Ishikawa (cell line): ENCODE results near the gene NLK.

Experiments used
- CEBPB ChIP-seq: IDR thresholded peaks from 2 replicates; pipeline ENCODE4 v1.6.1; 2012
- CREB1 ChIP-seq: IDR thresholded peaks from 2 replicates; pipeline ENCODE4 v1.6.1; 2012; ENCODE audit warnings: low read depth
- EGR1 ChIP-seq: IDR thresholded peaks from 2 replicates; pipeline ENCODE4 v1.6.1; 2012
- EP300 ChIP-seq: IDR thresholded peaks from 2 replicates; pipeline ENCODE4 v1.6.1; 2012; ENCODE audit warnings: borderline replicate concordance
- FOXM1 ChIP-seq: IDR thresholded peaks from 2 replicates; pipeline ENCODE4 v1.6.1; 2012; ENCODE audit warnings: low read depth, borderline replicate concordance
- NFIC ChIP-seq: IDR thresholded peaks from 2 replicates; pipeline ENCODE4 v1.6.1; 2012
- RAD21 ChIP-seq: IDR thresholded peaks from 2 replicates; pipeline ENCODE4 v1.6.1; 2012; ENCODE audit warnings: low read depth
- REST ChIP-seq: IDR thresholded peaks from 2 replicates; pipeline ENCODE4 v1.6.1; 2012; ENCODE audit warnings: low read depth, mild to moderate bottlenecking
- TAF1 ChIP-seq: IDR thresholded peaks from 2 replicates; pipeline ENCODE4 v1.6.1; 2012; ENCODE audit warnings: low read depth, mild to moderate bottlenecking
- TCF12 ChIP-seq: IDR thresholded peaks from 2 replicates; pipeline ENCODE4 v1.6.1; 2012; ENCODE audit warnings: low read depth
- TEAD4 ChIP-seq: IDR thresholded peaks from 2 replicates; pipeline ENCODE4 v1.6.1; 2012
- YY1 ChIP-seq: IDR thresholded peaks from 2 replicates; pipeline ENCODE4 v1.6.1; 2012; ENCODE audit warnings: low read depth
- ZBTB7A ChIP-seq: IDR thresholded peaks from 2 replicates; pipeline ENCODE4 v1.6.1; 2012; ENCODE audit warnings: low read depth
- TF ChIP-seq, protein P1 (sequence below): IDR thresholded peaks from 2 replicates; pipeline ENCODE4 v1.6.1; 2012
- TF ChIP-seq, protein P2 (sequence below): IDR thresholded peaks from 2 replicates; pipeline ENCODE4 v1.6.1; 2012

Gene NLK

GRCh38 chr17:28131599-28131998 is 89.1 kb downstream of the NLK start:
- TF ChIP-seq RAD21 (no peak), NFIC (no peak), TAF1 (no peak), TCF12 (no peak), FOXM1 (no peak), TEAD4 (no peak), EGR1 (no peak)
- TF ChIP-seq, protein P1, sequence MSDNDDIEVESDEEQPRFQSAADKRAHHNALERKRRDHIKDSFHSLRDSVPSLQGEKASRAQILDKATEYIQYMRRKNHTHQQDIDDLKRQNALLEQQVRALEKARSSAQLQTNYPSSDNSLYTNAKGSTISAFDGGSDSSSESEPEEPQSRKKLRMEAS, result no peak

GRCh38 chr17:28133562-28133970 is 91.1 kb downstream of the NLK start:
- TF ChIP-seq CREB1 (no peak), YY1 (no peak), REST (no peak), TAF1 (no peak), CEBPB (no peak), ZBTB7A (no peak), TEAD4 (no peak), EGR1 (no peak), RAD21 (no peak), NFIC (no peak), TCF12 (no peak), EP300 (no peak), FOXM1 (no peak)
- TF ChIP-seq, protein P2, sequence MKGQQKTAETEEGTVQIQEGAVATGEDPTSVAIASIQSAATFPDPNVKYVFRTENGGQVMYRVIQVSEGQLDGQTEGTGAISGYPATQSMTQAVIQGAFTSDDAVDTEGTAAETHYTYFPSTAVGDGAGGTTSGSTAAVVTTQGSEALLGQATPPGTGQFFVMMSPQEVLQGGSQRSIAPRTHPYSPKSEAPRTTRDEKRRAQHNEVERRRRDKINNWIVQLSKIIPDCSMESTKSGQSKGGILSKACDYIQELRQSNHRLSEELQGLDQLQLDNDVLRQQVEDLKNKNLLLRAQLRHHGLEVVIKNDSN, result no peak
- TF ChIP-seq, protein P1, result no peak

DNA sequence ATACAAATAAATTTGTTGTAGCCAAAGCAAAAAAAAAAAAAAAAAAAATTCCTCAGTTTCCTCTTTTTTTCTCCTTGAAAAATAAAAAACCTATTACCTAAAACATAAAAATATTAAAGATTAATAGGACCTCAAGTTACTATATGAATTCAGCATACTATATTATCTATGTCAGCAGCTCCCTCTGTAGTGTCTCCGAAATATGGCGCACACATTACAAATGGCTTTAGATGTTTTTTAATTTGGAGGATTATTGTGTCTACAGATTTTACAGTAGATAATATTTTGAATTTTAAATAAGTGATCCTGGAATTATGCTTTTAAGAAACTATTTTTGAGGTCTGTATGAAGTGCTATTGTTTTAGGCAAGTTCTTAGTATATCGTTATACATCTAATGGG is 94.4 kb downstream of the NLK start:
- no peak for TF ChIP-seq EP300
- no peak for TF ChIP-seq YY1
- no peak for TF ChIP-seq FOXM1
- no peak for TF ChIP-seq REST
- TF ChIP-seq RAD21, result no peak
- TF ChIP-seq TAF1, result no peak
- TF ChIP-seq CREB1, result no peak
- TF ChIP-seq ZBTB7A, result no peak
- TF ChIP-seq, protein P2, result no peak
- no peak for TF ChIP-seq NFIC
- no peak for TF ChIP-seq EGR1
- TF ChIP-seq TCF12, result no peak
- TF ChIP-seq, protein P1, result no peak
- no peak for TF ChIP-seq TEAD4
- TF ChIP-seq CEBPB, result no peak

- TF ChIP-seq REST, result no peak
Measured at GRCh38 chr17:28139822-28140221, 97.3 kb downstream of the NLK start.

DNA sequence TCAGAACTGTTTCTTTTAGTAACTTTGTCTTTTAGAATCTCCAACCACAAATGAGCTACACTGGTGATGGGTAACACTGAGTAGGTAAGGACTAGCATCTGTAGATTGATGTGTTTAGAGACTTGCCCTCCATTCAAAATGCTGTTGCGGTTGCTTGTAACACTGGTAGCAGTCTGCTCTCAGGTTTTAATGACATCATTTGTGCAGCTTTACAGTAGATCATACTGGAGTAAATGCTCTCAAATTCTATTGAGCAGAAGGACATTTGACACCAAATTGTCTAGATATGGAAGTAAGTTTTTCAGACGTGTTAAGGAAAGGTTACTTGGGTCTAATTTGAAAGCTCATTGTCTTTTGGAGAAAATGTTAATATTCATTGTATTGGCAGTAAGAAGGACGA is 98.8 kb downstream of the NLK start:
- TF ChIP-seq NFIC (no peak), EGR1 (no peak), RAD21 (no peak), EP300 (no peak), CEBPB (no peak), CREB1 (no peak), TAF1 (no peak), TCF12 (no peak), ZBTB7A (no peak), FOXM1 (no peak), TEAD4 (no peak), YY1 (no peak), REST (no peak)
- TF ChIP-seq, protein P2, result no peak
- TF ChIP-seq, protein P1, result no peak
